SK-N-SH treated with all-trans-retinoic acid at 6 μM for 48 hours (cell line): ENCODE results near the gene AKAP13.

ENCODE experiments used
- CSDC2 ChIP-seq: fragments of 250-450 bp; sonication (Bioruptor Pico); IDR thresholded peaks from 2 replicates; pipeline ENCODE4 v1.5.0; 2020; ENCODE audit warnings: mild to moderate bottlenecking, moderate library complexity
- CSRNP3 ChIP-seq: fragments of 250-450 bp; sonication (Bioruptor Pico); IDR thresholded peaks from 2 replicates; pipeline ENCODE4 v1.5.1; 2021; ENCODE audit warnings: mild to moderate bottlenecking, moderate library complexity
- ESRRG ChIP-seq: fragments of 250-450 bp; sonication (Bioruptor Pico); IDR thresholded peaks from 2 replicates; pipeline ENCODE4 v1.6.1; 2021; ENCODE audit warnings: mild to moderate bottlenecking
- TCF4 ChIP-seq: fragments of 250-450 bp; sonication (Bioruptor Pico); IDR thresholded peaks from 2 replicates; pipeline ENCODE4 v1.8.0; 2021; ENCODE audit warnings: mild to moderate bottlenecking, moderate library complexity, borderline replicate concordance
- TOX ChIP-seq: fragments of 250-450 bp; sonication (Bioruptor Pico); IDR thresholded peaks from 2 replicates; pipeline ENCODE4 v1.8.0; 2021; ENCODE audit warnings: mild to moderate bottlenecking, moderate library complexity, borderline replicate concordance
- ZC3H10 ChIP-seq: fragments of 250-450 bp; sonication (Bioruptor Pico); IDR thresholded peaks from 2 replicates; pipeline ENCODE4 v1.5.1; 2021; ENCODE audit warnings: mild to moderate bottlenecking, moderate library complexity
- ZNF565 ChIP-seq: fragments of 450-650 bp; formaldehyde crosslinking; conservative IDR thresholded peaks from 2 replicates; pipeline ENCODE4 v1.5.0; 2020; ENCODE audit warnings: low read depth, mild to moderate bottlenecking, moderate library complexity

- no peak for TF ChIP-seq CSDC2 (CRISPR knock-in tag)
- TF ChIP-seq TCF4 = no peak
- no peak for TF ChIP-seq ZNF565 (CRISPR knock-in tag)
- TF ChIP-seq TOX (CRISPR knock-in tag) = no peak
- TF ChIP-seq CSRNP3 (CRISPR knock-in tag) = no peak
- no peak for TF ChIP-seq ZC3H10 (CRISPR knock-in tag)
- no peak for TF ChIP-seq ESRRG
These were observed 176.2 kb downstream of the AKAP13 start for GRCh38 chr15:85556618-85556895.
